Stimulated activated CD8-positive, alpha-beta memory T cell treated with anti-CD3 and anti-CD28 coated beads, Interleukin-7, amount 100 ng/mL, for 24 hours (primary cell): ENCODE measurements around the gene CLDN6.
A peak's percentile ranks its signal among the peaks of the same experiment; 100 is the strongest.
"Not testable (repeated sequence)": the region's sequence is repeated elsewhere in the genome, so short reads cannot be mapped to it uniquely, and the experiment has no call there.

ENCODE experiments used
- DNase-seq: peaks from one replicate; pipeline ENCODE4 v3.0.0-alpha.2; 2020; ENCODE audit warnings: low read depth

Gene CLDN6

GRCh38 chr16:3017794-3018506, at the start of gene CLDN6:
Gene CLDN6 (minus strand): TSS chr16:3018183. CDS start chr16:3016021, 2,162 bp downstream.
- DNase-seq = no peak

GRCh38 chr16:3066440-3066748, 48.4 kb upstream of the CLDN6 start:
- DNase-seq = no peak

GRCh38 chr16:3065742-3066439, 47.9 kb upstream of the CLDN6 start:
- no peak for DNase-seq

GRCh38 chr16:3065069-3065741, 47.2 kb upstream of the CLDN6 start, which contains the start of gene IL32:
Gene IL32 (plus strand): TSS chr16:3065640. CDS start chr16:3065812, 172 bp downstream.
- DNase-seq = peak; percentile 54

GRCh38 chr16:3063625-3064386, 45.8 kb upstream of the CLDN6 start:
- no peak for DNase-seq

DNA sequence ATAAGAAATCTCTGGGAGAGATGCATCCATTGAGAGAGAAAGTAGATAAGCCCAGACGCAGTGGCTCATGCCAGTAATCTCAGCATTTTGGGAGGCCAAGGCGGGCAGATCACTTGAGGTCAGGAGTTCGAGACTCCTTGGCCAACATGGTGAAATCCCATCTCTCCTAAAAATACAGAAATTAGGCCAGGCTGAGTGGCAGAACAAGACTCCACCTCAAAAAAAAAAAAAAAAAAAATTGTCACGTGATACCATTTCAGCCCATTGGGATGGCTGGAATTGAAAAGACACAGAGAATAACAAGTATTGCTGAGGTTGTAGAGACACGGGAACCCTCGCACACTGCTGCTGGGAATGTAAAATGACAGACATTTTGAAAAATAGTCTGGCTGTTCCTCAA, 44.6 kb upstream of the CLDN6 start:
- no peak for DNase-seq

GRCh38 chr16:3060339-3061127, 42.5 kb upstream of the CLDN6 start:
- DNase-seq = no peak

DNA sequence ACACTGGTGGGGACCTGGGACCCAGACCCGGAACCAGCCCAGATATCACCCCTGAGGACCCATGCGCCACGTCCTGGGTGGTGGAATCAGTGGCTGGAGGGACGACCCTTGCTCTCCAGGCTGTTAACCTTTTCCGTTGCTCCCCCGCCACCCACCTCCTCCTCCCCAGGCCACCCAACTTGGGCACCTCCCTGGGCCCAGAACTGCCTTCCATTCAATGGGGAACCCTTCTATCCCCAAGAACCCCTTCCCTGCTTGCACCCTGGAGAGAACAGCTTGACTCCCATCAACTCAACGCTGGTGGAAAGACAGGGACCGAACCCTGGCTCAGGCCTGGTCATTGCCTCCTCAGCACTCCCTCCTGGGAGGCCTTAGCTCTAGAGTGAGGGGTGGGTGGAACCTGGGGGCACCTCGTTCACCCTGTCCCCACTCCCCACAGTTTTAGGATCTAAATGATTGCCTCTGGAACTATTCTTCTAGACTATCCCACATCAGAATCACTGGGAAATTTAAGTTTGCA, 41.8 kb upstream of the CLDN6 start:
- DNase-seq = no peak

GRCh38 chr16:3059041-3059722, 41.2 kb upstream of the CLDN6 start:
- peak; percentile 71 for DNase-seq

DNA sequence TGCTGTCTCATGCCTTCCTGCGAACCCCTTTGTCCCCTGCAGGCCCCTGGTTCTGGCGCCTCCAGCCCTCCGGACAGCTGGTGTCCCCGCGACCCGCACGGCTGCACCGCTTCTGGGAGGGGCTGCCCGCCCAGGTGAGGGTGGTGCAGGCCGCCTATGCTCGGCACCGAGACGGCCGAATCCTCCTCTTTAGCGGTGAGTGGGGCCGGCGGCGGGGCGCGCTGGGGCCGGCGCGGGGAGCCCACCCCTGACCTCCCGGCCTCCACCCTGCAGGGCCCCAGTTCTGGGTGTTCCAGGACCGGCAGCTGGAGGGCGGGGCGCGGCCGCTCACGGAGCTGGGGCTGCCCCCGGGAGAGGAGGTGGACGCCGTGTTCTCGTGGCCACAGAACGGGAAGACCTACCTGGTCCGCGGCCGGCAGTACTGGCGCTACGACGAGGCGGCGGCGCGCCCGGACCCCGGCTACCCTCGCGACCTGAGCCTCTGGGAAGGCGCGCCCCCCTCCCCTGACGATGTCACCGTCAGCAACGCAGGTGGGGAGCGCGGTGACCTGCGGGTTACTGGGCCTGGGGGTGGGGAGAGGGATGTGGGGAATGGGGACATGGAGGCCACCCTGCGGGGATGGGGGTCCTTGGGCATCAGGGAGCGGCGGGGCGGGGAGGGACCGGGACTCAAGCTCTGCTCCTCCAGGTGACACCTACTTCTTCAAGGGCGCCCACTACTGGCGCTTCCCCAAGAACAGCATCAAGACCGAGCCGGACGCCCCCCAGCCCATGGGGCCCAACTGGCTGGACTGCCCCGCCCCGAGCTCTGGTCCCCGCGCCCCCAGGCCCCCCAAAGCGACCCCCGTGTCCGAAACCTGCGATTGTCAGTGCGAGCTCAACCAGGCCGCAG, 40.4 kb upstream of the CLDN6 start:
- no peak for DNase-seq

DNA sequence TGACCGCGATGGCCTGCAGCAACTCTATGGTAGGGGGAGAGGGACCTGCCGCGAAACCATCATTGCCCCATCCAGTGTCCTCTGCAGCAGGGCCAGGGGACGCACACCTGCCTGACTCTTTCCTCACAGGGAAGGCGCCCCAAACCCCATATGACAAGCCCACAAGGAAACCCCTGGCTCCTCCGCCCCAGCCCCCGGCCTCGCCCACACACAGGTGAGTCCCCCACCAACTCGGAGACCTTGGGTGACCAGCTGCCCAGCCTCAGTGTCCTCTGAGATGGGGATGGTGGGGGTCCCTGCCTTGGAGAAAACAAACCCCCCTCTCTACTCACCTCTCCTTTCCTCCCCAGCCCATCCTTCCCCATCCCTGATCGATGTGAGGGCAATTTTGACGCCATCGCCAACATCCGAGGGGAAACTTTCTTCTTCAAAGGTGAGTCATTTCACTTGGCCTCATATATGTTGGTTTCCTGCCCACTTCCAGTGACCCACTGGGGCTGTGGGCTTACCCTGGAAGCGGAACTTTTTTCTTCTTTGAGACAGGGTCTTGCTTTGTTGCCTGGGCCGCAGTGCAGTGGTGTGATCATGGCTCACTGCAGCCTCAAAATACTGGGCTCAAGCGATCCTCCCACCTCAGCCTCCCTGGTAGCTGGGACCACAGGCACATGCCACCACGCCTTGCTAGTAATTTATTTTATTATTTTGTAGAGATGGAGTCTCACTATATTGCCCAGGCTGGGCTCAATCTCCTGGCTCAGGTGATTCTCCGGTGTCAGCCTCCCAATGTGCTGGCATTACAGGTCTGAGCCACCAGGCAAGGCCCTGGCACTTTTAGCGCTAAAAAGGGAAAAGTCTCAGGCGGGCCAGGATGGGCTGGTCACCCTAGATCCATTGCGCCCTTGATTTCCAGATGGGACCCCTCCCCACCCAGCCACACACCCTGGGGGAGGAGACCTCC, 39.5 kb upstream of the CLDN6 start:
- no peak for DNase-seq

DNA sequence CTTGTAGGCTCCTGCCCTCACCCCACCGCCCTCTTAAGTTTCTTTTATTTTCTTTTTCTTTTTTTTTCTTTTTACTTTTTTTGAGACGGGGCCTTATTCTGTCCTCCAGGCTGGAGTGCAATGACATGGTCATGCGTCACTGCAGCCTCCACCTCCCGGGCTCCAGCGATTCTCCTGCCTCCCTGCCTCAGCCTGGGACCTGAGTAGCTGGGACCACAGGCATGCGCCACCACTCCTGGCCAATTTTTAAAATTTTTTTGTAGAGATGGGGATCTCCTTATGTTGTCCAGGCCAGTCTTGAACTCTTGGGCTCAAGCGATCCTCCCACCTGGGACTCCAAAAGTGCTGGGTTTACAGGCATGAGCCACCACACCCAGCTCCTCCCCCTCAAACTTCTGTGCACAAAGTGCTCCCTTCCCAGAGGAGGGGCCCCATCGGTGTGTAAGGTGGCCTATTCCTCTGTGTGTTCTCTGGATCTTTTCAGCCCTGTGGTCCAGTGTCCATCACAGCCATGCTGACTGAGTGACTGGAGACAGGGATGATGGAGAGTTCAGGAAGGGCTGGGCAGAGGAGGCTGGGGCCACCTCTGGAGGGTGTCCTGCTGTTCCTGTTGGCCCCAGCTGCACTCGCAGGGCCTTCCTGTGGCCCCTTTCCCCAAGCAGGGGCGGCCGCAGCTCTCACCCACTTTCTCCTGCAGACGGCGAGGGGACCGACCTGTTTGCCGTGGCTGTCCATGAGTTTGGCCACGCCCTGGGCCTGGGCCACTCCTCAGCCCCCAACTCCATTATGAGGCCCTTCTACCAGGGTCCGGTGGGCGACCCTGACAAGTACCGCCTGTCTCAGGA, 38.6 kb upstream of the CLDN6 start:
- DNase-seq = no peak

- DNase-seq = not testable (repeated sequence)
These were observed 37.7 kb upstream of the CLDN6 start for GRCh38 chr16:3055734-3056115.

GRCh38 chr16:3054965-3055733, 37.2 kb upstream of the CLDN6 start:
- DNase-seq = no peak

GRCh38 chr16:3053330-3053710, 35.3 kb upstream of the CLDN6 start:
- not testable (repeated sequence) for DNase-seq

- not testable (repeated sequence) for DNase-seq
These were observed 34.8 kb upstream of the CLDN6 start for GRCh38 chr16:3052571-3053329.
